HUES64 (cell line): ENCODE results near the gene ZNF239.
"Not testable (repeated sequence)": the region's sequence is repeated elsewhere in the genome, so short reads cannot be mapped to it uniquely, and the experiment has no call there.

Experiments used
- H3K27ac ChIP-seq: 2 replicates; pipeline ENCODE4 v1.7.0; 2013; ENCODE audit warnings: low read depth, low read length, inconsistent platforms
- H3K27me3 ChIP-seq: 2 replicates; pipeline ENCODE4 v1.6.1; 2013; ENCODE audit warnings: mild to moderate bottlenecking, low read length; ENCODE audit not compliant: insufficient read depth
- H3K36me3 ChIP-seq: 2 replicates; pipeline ENCODE4 v1.6.1; 2013; ENCODE audit warnings: mild to moderate bottlenecking, low read length; ENCODE audit not compliant: insufficient read depth
- H3K4me1 ChIP-seq: 2 replicates; pipeline ENCODE4 v1.6.1; 2013; ENCODE audit warnings: mild to moderate bottlenecking, low read length, moderate library complexity; ENCODE audit not compliant: insufficient read depth
- H3K4me3 ChIP-seq: 2 replicates; pipeline ENCODE4 v1.5.1; 2013; ENCODE audit warnings: mild to moderate bottlenecking, low read length, moderate library complexity
- H3K9ac ChIP-seq: 2 replicates; pipeline ENCODE4 v1.6.1; 2013; ENCODE audit warnings: mild to moderate bottlenecking, low read depth, low read length
- H3K9me3 ChIP-seq: 2 replicates; pipeline ENCODE4 v1.6.1; 2013; ENCODE audit warnings: low read depth, low read length; ENCODE audit not compliant: insufficient read depth
- WGBS: fragments of 150-250, 120-280 bp; methylation state at CpG from one replicate; pipeline ENCODE4 v1.1.7; 2013; ENCODE audit warnings: missing lambda C conversion rate; 5-methylcytosine and 5-hydroxymethylcytosine counted together

Gene ZNF239

GRCh38 chr10:43599333-43599732 is 24.9 kb upstream of the ZNF239 start:
- no peak overlapping the region for H3K4me3 ChIP-seq
- no peak overlapping the region for H3K27ac ChIP-seq
- peaks cover 2% of the 10 kb centered on the region; the same call in 1 of the 2 replicates for H3K27me3 ChIP-seq
- no peaks in the 10 kb centered on the region for H3K36me3 ChIP-seq
- peaks cover 9% of the 10 kb centered on the region for H3K9me3 ChIP-seq
- H3K4me1 ChIP-seq = no peaks in the 10 kb centered on the region
- no peak overlapping the region for H3K9ac ChIP-seq
- 94% methylated on average over 2 of the region's 2 CpGs for WGBS

- peaks cover 9% of the 10 kb centered on the region for H3K9me3 ChIP-seq
- H3K36me3 ChIP-seq = no peaks in the 10 kb centered on the region
- H3K27ac ChIP-seq = no peak overlapping the region
- H3K9ac ChIP-seq = no peak overlapping the region
- H3K4me3 ChIP-seq = no peak overlapping the region
- 85% methylated on average over 2 of the region's 2 CpGs for WGBS
- H3K4me1 ChIP-seq = no peaks in the 10 kb centered on the region
- peaks cover 1% of the 10 kb centered on the region; the same call in 1 of the 2 replicates for H3K27me3 ChIP-seq
These were observed 24.0 kb upstream of the ZNF239 start for GRCh38 chr10:43598446-43598845.

DNA sequence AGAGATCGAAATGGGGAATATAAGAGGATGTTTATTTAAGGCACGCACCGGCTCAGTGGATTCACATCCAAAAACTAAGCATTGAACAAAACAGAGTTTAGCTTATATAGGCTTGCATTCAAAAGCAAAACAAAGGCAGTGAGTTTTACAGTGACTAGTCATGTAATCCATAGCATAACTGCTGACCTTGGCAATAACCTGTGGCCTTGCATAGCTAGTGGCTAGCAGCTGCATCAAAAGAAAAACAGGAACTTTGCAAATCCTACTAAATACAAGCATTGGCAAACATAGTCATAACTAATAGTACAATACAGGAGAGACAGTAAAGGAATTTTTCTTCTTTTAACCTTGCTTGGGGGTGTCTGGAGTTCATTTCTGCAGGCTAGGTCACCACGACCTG is 22.1 kb upstream of the ZNF239 start:
- no peaks in the 10 kb centered on the region for H3K4me1 ChIP-seq
- H3K4me3 ChIP-seq = no peak overlapping the region
- no peak overlapping the region for H3K27ac ChIP-seq
- no peak overlapping the region for H3K9ac ChIP-seq
- no peaks in the 10 kb centered on the region for H3K36me3 ChIP-seq
- 91% methylated on average over 4 of the region's 4 CpGs for WGBS
- no peaks in the 10 kb centered on the region for H3K27me3 ChIP-seq
- peaks cover 12% of the 10 kb centered on the region for H3K9me3 ChIP-seq

DNA sequence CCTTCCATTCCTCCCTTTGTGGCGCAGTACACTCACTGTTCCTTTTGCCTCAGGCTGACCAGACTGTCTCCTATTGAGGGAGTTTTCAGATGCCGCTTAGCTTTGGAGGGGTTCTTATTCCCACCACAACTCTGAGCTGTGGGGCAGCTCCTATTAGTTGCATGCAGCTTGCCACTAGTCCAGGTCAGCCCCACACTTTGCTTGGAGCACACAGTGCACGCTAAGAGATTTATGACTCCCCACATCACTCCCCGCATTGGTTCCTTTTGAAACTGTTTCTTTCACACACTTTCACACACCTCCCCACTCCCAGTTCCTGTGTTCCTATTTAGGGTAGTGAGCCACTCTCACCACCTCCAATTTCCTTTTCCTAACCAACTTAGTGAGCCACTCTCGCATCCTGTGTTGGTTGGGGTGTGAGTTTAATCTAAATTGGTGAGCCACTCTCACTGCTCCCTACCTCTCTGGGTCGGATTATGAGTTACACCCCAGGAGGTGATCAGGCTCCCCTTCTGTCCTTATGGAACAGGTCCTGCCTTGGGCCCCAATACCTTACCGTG is 21.4 kb upstream of the ZNF239 start:
- no peak overlapping the region for H3K4me3 ChIP-seq
- 86% methylated on average over 6 of the region's 7 CpGs for WGBS
- no peaks in the 10 kb centered on the region for H3K27me3 ChIP-seq
- H3K4me1 ChIP-seq = no peaks in the 10 kb centered on the region
- no peak overlapping the region for H3K9ac ChIP-seq
- H3K9me3 ChIP-seq = peaks cover 11% of the 10 kb centered on the region
- no peak overlapping the region for H3K27ac ChIP-seq
- H3K36me3 ChIP-seq = no peaks in the 10 kb centered on the region

GRCh38 chr10:43594944-43595589 is 20.7 kb upstream of the ZNF239 start:
- Histone ChIP-seq H3K9me3 (peaks cover 11% of the 10 kb centered on the region; the same call in 1 of the 2 replicates), H3K4me3 (no peak overlapping the region), H3K4me1 (no peaks in the 10 kb centered on the region), H3K36me3 (no peaks in the 10 kb centered on the region), H3K9ac (no peak overlapping the region), H3K27me3 (no peaks in the 10 kb centered on the region), H3K27ac (no peak overlapping the region)
- 78% methylated on average over 8 of the region's 8 CpGs for WGBS

- Histone ChIP-seq H3K4me1 (no peaks in the 10 kb centered on the region), H3K27me3 (no peaks in the 10 kb centered on the region), H3K36me3 (no peaks in the 10 kb centered on the region), H3K4me3 (no peak overlapping the region), H3K9ac (no peak overlapping the region), H3K9me3 (peaks cover 11% of the 10 kb centered on the region; the same call in 1 of the 2 replicates), H3K27ac (no peak overlapping the region)
- WGBS = 79% methylated on average over 5 of the region's 5 CpGs
These were observed 17.0 kb upstream of the ZNF239 start for GRCh38 chr10:43591303-43591904.

GRCh38 chr10:43586730-43587115 is 12.3 kb upstream of the ZNF239 start:
- not testable (repeated sequence) for H3K27me3 ChIP-seq, H3K27ac ChIP-seq, H3K9me3 ChIP-seq, H3K36me3 ChIP-seq, H3K4me3 ChIP-seq, H3K4me1 ChIP-seq, H3K9ac ChIP-seq
- WGBS = 88% methylated on average over 3 of the region's 3 CpGs

- no peaks in the 10 kb centered on the region for H3K36me3 ChIP-seq
- no peaks in the 10 kb centered on the region for H3K4me1 ChIP-seq
- no peak overlapping the region for H3K9ac ChIP-seq
- 0 out of 2 replicates have a peak, but pooled peaks cover 5% of the 10 kb centered on the region for H3K9me3 ChIP-seq
- H3K27me3 ChIP-seq = no peaks in the 10 kb centered on the region
- 84% methylated on average over 9 of the region's 9 CpGs for WGBS
- H3K4me3 ChIP-seq = no peak overlapping the region
- H3K27ac ChIP-seq = no peak overlapping the region
These were observed 11.7 kb upstream of the ZNF239 start for GRCh38 chr10:43585981-43586729.

GRCh38 chr10:43585046-43585445 is 10.6 kb upstream of the ZNF239 start:
- H3K9ac ChIP-seq = no peak overlapping the region
- H3K27me3 ChIP-seq = peaks cover 3% of the 10 kb centered on the region; the same call in 1 of the 2 replicates
- WGBS = 90% methylated on average over 5 of the region's 5 CpGs
- no peak overlapping the region for H3K27ac ChIP-seq
- no peak overlapping the region for H3K4me3 ChIP-seq
- H3K9me3 ChIP-seq = no peaks in the 10 kb centered on the region
- H3K36me3 ChIP-seq = no peaks in the 10 kb centered on the region
- no peaks in the 10 kb centered on the region for H3K4me1 ChIP-seq

GRCh38 chr10:43584051-43584450 is 9.6 kb upstream of the ZNF239 start:
- no peak overlapping the region for H3K4me3 ChIP-seq
- no peaks in the 10 kb centered on the region for H3K36me3 ChIP-seq
- WGBS = 90% methylated on average over 4 of the region's 4 CpGs
- peaks cover 3% of the 10 kb centered on the region; the same call in 1 of the 2 replicates for H3K27me3 ChIP-seq
- no peak overlapping the region for H3K9ac ChIP-seq
- no peaks in the 10 kb centered on the region for H3K4me1 ChIP-seq
- H3K27ac ChIP-seq = no peak overlapping the region
- no peaks in the 10 kb centered on the region for H3K9me3 ChIP-seq

- H3K9me3 ChIP-seq = peaks cover 9% of the 10 kb centered on the region; the same call in 1 of the 2 replicates
- WGBS = 88% methylated on average over 5 of the region's 5 CpGs
- H3K27ac ChIP-seq = no peak overlapping the region
- peaks cover 29% of the 10 kb centered on the region for H3K27me3 ChIP-seq
- H3K4me1 ChIP-seq = peaks cover 8% of the 10 kb centered on the region
- H3K36me3 ChIP-seq = no peaks in the 10 kb centered on the region
- H3K4me3 ChIP-seq = no peak overlapping the region
- no peak overlapping the region for H3K9ac ChIP-seq
These were observed 2.2 kb upstream of the ZNF239 start for GRCh38 chr10:43576580-43576979.
